Astrocyte of the spinal cord (primary cell): ENCODE measurements around the gene KIF2C.
A peak's percentile ranks its signal among the peaks of the same experiment; 100 is the strongest.

ENCODE experiments used
- DNase-seq: peaks from one replicate; pipeline ENCODE4 v3.0.0; 2011; ENCODE audit warnings: low read depth, low spot score
- H3K4me3 ChIP-seq: 2 replicates; pipeline ENCODE4 v1.5.1; 2011; ENCODE audit warnings: low read depth, mild to moderate bottlenecking, low read length, moderate library complexity
- in situ Hi-C: cut with HindIII; loops from 2 replicates; pipeline ENCODE4 v1.10.0; 2017; ENCODE audit warnings: low sequenced_read_pairs
- TF ChIP-seq, protein P1 (sequence below): IDR thresholded peaks from 2 replicates; pipeline ENCODE4 v1.5.1; 2012; ENCODE audit warnings: low read depth, mild to moderate bottlenecking, low read length, inconsistent platforms

Gene KIF2C

GRCh38 chr1:44717653-44718052 lies 22.0 kb upstream of the KIF2C start:
- in situ Hi-C loops: no loop called here
- DNase-seq: no peak
- TF ChIP-seq, protein P1, sequence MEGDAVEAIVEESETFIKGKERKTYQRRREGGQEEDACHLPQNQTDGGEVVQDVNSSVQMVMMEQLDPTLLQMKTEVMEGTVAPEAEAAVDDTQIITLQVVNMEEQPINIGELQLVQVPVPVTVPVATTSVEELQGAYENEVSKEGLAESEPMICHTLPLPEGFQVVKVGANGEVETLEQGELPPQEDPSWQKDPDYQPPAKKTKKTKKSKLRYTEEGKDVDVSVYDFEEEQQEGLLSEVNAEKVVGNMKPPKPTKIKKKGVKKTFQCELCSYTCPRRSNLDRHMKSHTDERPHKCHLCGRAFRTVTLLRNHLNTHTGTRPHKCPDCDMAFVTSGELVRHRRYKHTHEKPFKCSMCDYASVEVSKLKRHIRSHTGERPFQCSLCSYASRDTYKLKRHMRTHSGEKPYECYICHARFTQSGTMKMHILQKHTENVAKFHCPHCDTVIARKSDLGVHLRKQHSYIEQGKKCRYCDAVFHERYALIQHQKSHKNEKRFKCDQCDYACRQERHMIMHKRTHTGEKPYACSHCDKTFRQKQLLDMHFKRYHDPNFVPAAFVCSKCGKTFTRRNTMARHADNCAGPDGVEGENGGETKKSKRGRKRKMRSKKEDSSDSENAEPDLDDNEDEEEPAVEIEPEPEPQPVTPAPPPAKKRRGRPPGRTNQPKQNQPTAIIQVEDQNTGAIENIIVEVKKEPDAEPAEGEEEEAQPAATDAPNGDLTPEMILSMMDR: no peak
- no peak overlapping the region for H3K4me3 ChIP-seq

DNA sequence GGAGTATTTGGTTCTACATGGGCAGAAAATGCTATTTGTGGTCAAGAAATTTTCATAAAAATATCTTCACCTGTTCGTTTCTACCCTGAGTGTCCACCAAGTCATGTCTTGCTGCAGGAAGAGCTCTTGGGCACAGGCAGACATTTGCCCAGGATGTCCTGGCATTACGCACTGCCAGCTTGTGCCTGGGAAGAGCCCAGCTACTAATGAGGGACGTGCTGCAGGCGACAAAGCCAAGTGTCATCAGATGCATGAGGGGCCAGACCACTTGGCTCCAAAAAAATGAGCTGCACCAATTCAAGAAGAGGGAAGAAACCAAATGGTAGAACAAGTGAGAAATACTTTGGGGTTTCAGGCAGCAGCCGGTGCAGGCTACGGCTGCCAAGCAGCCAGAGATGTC lies 21.5 kb upstream of the KIF2C start:
- in situ Hi-C loops: no loop called here

GRCh38 chr1:44719318-44719717 lies 20.3 kb upstream of the KIF2C start:
- TF ChIP-seq, protein P1: no peak
- in situ Hi-C loops: no loop called here
- H3K4me3 ChIP-seq: no peak overlapping the region
- no peak for DNase-seq

More for the DNA sequence above, 21.5 kb upstream of the KIF2C start:
- TF ChIP-seq, protein P1: no peak
- H3K4me3 ChIP-seq: no peak overlapping the region
- no peak for DNase-seq

- TF ChIP-seq, protein P1: no peak
- H3K4me3 ChIP-seq: no peak overlapping the region
- no peak for DNase-seq
- in situ Hi-C loops: no loop called here
These were observed 19.4 kb upstream of the KIF2C start for GRCh38 chr1:44720281-44720680.

- in situ Hi-C loops: no loop called here
- H3K4me3 ChIP-seq: no peak overlapping the region
- DNase-seq: peak; percentile 96
- TF ChIP-seq, protein P1: no peak
These were observed 17.9 kb upstream of the KIF2C start for GRCh38 chr1:44721485-44722361.

GRCh38 chr1:44723064-44723463 lies 16.6 kb upstream of the KIF2C start:
- in situ Hi-C loops: no loop called here
- DNase-seq: no peak
- H3K4me3 ChIP-seq: no peak overlapping the region
- TF ChIP-seq, protein P1: no peak
